ENCODE measurements around the gene NSL1.
A peak's percentile ranks its signal among the peaks of the same experiment; 100 is the strongest.

The NSL1 gene

GRCh38 chr1:212700892-212701819, 90.4 kb downstream of the NSL1 start:
- DNase-seq = peak; percentile 23

- peak; percentile 68 for DNase-seq
These were observed 91.2 kb downstream of the NSL1 start for GRCh38 chr1:212700223-212700891.

- DNase-seq = peak; percentile 52
These were observed 91.9 kb downstream of the NSL1 start, which contains the start of gene BATF3 for GRCh38 chr1:212699625-212700222. TSS of gene BATF3 (minus strand) at chr1:212699840. CDS start at chr1:212699762, 78 bp downstream.

GRCh38 chr1:212699104-212699624, 92.4 kb downstream of the NSL1 start:
- DNase-seq = peak; percentile 43

GRCh38 chr1:212698467-212699103, 93.0 kb downstream of the NSL1 start:
- no peak for DNase-seq

- no peak for DNase-seq
These were observed 94.8 kb downstream of the NSL1 start for GRCh38 chr1:212696721-212697331.

GRCh38 chr1:212692774-212693644, 98.6 kb downstream of the NSL1 start:
- no peak for DNase-seq

GRCh38 chr1:212691561-212692071, 100.0 kb downstream of the NSL1 start:
- DNase-seq = no peak

GRCh38 chr1:212690816-212691403, 100.7 kb downstream of the NSL1 start:
- DNase-seq = no peak

GRCh38 chr1:212689758-212690529, 101.6 kb downstream of the NSL1 start:
- DNase-seq = no peak

- DNase-seq = no peak
These were observed 102.3 kb downstream of the NSL1 start for GRCh38 chr1:212689196-212689725.

- no peak for DNase-seq
These were observed 103.1 kb downstream of the NSL1 start for GRCh38 chr1:212688341-212689047.

GRCh38 chr1:212687811-212688210, 103.8 kb downstream of the NSL1 start:
- DNase-seq = no peak

GRCh38 chr1:212686591-212686990, 105.0 kb downstream of the NSL1 start:
- DNase-seq = no peak

- no peak for DNase-seq
These were observed 105.5 kb downstream of the NSL1 start for GRCh38 chr1:212686069-212686468.

GRCh38 chr1:212685429-212685828, 106.1 kb downstream of the NSL1 start:
- no peak for DNase-seq

GRCh38 chr1:212684521-212685090, 107.0 kb downstream of the NSL1 start:
- DNase-seq = no peak

GRCh38 chr1:212684076-212684475, 107.5 kb downstream of the NSL1 start:
- no peak for DNase-seq

- DNase-seq = peak; percentile 36
These were observed 108.2 kb downstream of the NSL1 start for GRCh38 chr1:212683357-212683722.

All from CD4-positive, alpha-beta T cell treated with Interleukin-10 for 1 hour (primary cell).